ENCODE results near the gene CYP4Z1. TPM values are rescaled to one million over a fixed set of nuclear protein-coding genes. Genes with fewer than 3 reads are reported as not detected.
A peak's percentile ranks its signal among the peaks of the same experiment; 100 is the strongest.

The CYP4Z1 gene
- total and polyA plus RNA-seq, 9 of the 15 experiments (the other 6 are each of a cell fraction or from before 2014, with no cell fraction given): not detected

DNA sequence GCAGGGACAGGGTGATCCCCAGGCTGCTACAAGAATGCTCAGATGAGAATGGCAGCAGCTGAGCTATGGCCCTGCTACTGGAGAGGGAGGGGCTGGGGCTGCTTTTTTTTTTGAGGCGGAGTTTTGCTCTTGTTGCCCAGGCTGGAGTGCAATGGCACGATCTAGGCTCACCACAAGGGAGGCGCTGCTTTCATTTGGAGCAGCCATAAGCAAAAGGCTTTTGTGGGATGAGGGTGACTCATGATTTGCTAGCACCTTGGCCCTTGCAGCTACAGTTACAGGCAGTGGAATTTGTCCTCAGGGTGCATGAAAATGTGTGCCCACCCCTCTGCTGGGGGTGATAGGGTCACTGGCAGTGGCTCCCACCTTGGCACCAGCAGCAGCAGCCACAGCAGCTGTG is 37.8 kb downstream of the CYP4Z1 start:
- in situ Hi-C loops (cut with MboI): no loop called here

More for the DNA sequence above, 37.8 kb downstream of the CYP4Z1 start:
- WGBS (ENCODE audit: insufficient coverage, low coverage, missing lambda C conversion rate): 0% methylated on average over 1 of the region's 3 CpGs
- Histone ChIP-seq H3K4me3 (no peak overlapping the region), H3K27ac (ENCODE audit: extremely low read depth, low read depth, low read length) (no peak overlapping the region), H4K20me1 (replicated peaks; ENCODE audit: control insufficient read depth, insufficient read depth, low read length) (no peaks in the 10 kb centered on the region), H3K79me2 (ENCODE audit: control insufficient read depth, insufficient read depth, low read length) (no peaks in the 10 kb centered on the region), H2AFZ (ENCODE audit: low read depth, low read length) (no peak overlapping the region), H3K9me3 (replicated peaks; ENCODE audit: control insufficient read depth, insufficient read depth, low read depth, low read length) (no peaks in the 10 kb centered on the region; the same call in 1 of the 2 replicates), H3K9ac (ENCODE audit: insufficient read depth in 1 of 2, low read depth in 2 of 2, low read length in 2 of 2) (no peak overlapping the region), H3K9me1 (ENCODE audit: control insufficient read depth, insufficient read depth, low read length) (no peaks in the 10 kb centered on the region), H3K27me3 (ENCODE audit: control insufficient read depth in 2 of 2, insufficient read depth in 2 of 2, low read length in 2 of 2) (no peaks in the 10 kb centered on the region; a peak in 1 of 5 replicates), H3K4me2 (ENCODE audit: insufficient read depth, low read length) (no peak overlapping the region), H3K36me3 (ENCODE audit: control insufficient read depth, insufficient read depth, low read length) (no peaks in the 10 kb centered on the region), H3K4me1 (replicated peaks in 1 of 2; ENCODE audit: control insufficient read depth in 2 of 2, insufficient read depth in 2 of 2, low read length in 2 of 2) (no peaks in the 10 kb centered on the region)
- POLR2A ChIA-PET: interaction anchor here (0.6 kb wide), 1 partner anchor 319 kb away, joined by 3 read pairs; no protein-coding TSS in a partner anchor
- no peak for TF ChIP-seq ZKSCAN3 (CRISPR knock-in tag; IDR thresholded peaks at IDR 0.05)
- TF ChIP-seq TAF7 (tag; IDR thresholded peaks at IDR 0.05): no peak
- no peak for TF ChIP-seq SIN3B (IDR thresholded peaks at IDR 0.05; ENCODE audit: low read depth)
- TF ChIP-seq XRCC3 (IDR thresholded peaks at IDR 0.05): no peak
- TF ChIP-seq RFX7 (CRISPR knock-in tag; IDR thresholded peaks at IDR 0.05): no peak
- TF ChIP-seq EHMT2 (IDR thresholded peaks at IDR 0.05): no peak
- no peak for TF ChIP-seq ZNF699 (CRISPR knock-in tag; IDR thresholded peaks at IDR 0.05; ENCODE audit: insufficient replicate concordance)
- TF ChIP-seq, protein P1, sequence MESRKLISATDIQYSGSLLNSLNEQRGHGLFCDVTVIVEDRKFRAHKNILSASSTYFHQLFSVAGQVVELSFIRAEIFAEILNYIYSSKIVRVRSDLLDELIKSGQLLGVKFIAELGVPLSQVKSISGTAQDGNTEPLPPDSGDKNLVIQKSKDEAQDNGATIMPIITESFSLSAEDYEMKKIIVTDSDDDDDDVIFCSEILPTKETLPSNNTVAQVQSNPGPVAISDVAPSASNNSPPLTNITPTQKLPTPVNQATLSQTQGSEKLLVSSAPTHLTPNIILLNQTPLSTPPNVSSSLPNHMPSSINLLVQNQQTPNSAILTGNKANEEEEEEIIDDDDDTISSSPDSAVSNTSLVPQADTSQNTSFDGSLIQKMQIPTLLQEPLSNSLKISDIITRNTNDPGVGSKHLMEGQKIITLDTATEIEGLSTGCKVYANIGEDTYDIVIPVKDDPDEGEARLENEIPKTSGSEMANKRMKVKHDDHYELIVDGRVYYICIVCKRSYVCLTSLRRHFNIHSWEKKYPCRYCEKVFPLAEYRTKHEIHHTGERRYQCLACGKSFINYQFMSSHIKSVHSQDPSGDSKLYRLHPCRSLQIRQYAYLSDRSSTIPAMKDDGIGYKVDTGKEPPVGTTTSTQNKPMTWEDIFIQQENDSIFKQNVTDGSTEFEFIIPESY (CRISPR knock-in tag; IDR thresholded peaks at IDR 0.05): no peak
- TF ChIP-seq ZNF165 (CRISPR knock-in tag; IDR thresholded peaks at IDR 0.05; ENCODE audit: borderline replicate concordance): no peak
- no peak for TF ChIP-seq TEAD2 (tag; IDR thresholded peaks at IDR 0.05)
- TF ChIP-seq, protein P2, sequence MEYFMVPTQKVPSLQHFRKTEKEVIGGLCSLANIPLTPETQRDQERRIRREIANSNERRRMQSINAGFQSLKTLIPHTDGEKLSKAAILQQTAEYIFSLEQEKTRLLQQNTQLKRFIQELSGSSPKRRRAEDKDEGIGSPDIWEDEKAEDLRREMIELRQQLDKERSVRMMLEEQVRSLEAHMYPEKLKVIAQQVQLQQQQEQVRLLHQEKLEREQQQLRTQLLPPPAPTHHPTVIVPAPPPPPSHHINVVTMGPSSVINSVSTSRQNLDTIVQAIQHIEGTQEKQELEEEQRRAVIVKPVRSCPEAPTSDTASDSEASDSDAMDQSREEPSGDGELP (CRISPR knock-in tag; IDR thresholded peaks at IDR 0.05; ENCODE audit: borderline replicate concordance): no peak
- no peak for TF ChIP-seq ADNP (tag; IDR thresholded peaks at IDR 0.05)
- no peak for TF ChIP-seq IRF2 (CRISPR knock-in tag; IDR thresholded peaks at IDR 0.05)
- no peak for TF ChIP-seq DIDO1 (tag; IDR thresholded peaks at IDR 0.05; ENCODE audit: low read depth)
- TF ChIP-seq GABPB1 (CRISPR knock-in tag; IDR thresholded peaks at IDR 0.05): no peak
- no peak for TF ChIP-seq PHB2 (IDR thresholded peaks at IDR 0.05; ENCODE audit: low read depth)
- no peak for TF ChIP-seq RB1 (IDR thresholded peaks at IDR 0.05; ENCODE audit: low read depth)
- no peak for TF ChIP-seq COPS2 (conservative IDR thresholded peaks at IDR 0.05)
- no peak for TF ChIP-seq ZBTB17 (CRISPR knock-in tag; IDR thresholded peaks at IDR 0.05)
- intact Hi-C loops (cut with micrococcal nuclease): loop anchor here (10.0 kb wide), 1 partner anchor 70 kb away; no protein-coding TSS in a partner anchor
- FAIRE-seq: no peak
- BruUV-seq (replicated peaks): no TSS peak
- ATAC-seq: peak; percentile 44; the same call in 2 of the 3 replicates
- DNase-seq (ENCODE audit: extremely low read depth in 1 of 4, low spot score in 3 of 4): peak in 1 of 4 experiments; percentile 6
- CTCF ChIA-PET (ENCODE audit: low intra/inter-chr PET ratio): no interaction called here
